Measurements from ENCODE around the gene VMP1.

Gene VMP1

GRCh38 chr17:59856859-59857794 is 149.7 kb downstream of the VMP1 start:
- no peak for DNase-seq (ENCODE audit: low read depth)
- H3K4me3 ChIP-seq (replicated peaks; ENCODE audit: low read depth, low read length): no peak overlapping the region
- no peak for TF ChIP-seq CTCF (IDR thresholded peaks at IDR 0.05; ENCODE audit: low read length, missing control alignments)

- no peak for TF ChIP-seq CTCF (IDR thresholded peaks at IDR 0.05; ENCODE audit: low read length, missing control alignments)
- DNase-seq (ENCODE audit: low read depth): no peak
- H3K4me3 ChIP-seq (replicated peaks; ENCODE audit: low read depth, low read length): no peak overlapping the region
Measured at GRCh38 chr17:59858167-59858816, 150.8 kb downstream of the VMP1 start.

GRCh38 chr17:59858932-59859331 is 151.5 kb downstream of the VMP1 start:
- no peak overlapping the region for H3K4me3 ChIP-seq (replicated peaks; ENCODE audit: low read depth, low read length)
- no peak for TF ChIP-seq CTCF (IDR thresholded peaks at IDR 0.05; ENCODE audit: low read length, missing control alignments)

GRCh38 chr17:59859444-59860025 is 152.1 kb downstream of the VMP1 start:
- peak; percentile 63 for TF ChIP-seq CTCF (IDR thresholded peaks at IDR 0.05; ENCODE audit: low read length, missing control alignments)
- DNase-seq (ENCODE audit: low read depth): peak; percentile 84
- H3K4me3 ChIP-seq (replicated peaks; ENCODE audit: low read depth, low read length): no peak overlapping the region

More at GRCh38 chr17:59858932-59859331, 151.5 kb downstream of the VMP1 start:
- no peak for DNase-seq (ENCODE audit: low read depth)

- no peak for TF ChIP-seq CTCF (IDR thresholded peaks at IDR 0.05; ENCODE audit: low read length, missing control alignments)
- DNase-seq (ENCODE audit: low read depth): no peak
- no peak overlapping the region for H3K4me3 ChIP-seq (replicated peaks; ENCODE audit: low read depth, low read length)
Measured at GRCh38 chr17:59863616-59864015, 156.2 kb downstream of the VMP1 start.

GRCh38 chr17:59869941-59870218 is 162.4 kb downstream of the VMP1 start:
- DNase-seq (ENCODE audit: low read depth): no peak
- no peak for TF ChIP-seq CTCF (IDR thresholded peaks at IDR 0.05; ENCODE audit: low read length, missing control alignments)
- H3K4me3 ChIP-seq (replicated peaks; ENCODE audit: low read depth, low read length): no peak overlapping the region
